B cell (primary cell): ENCODE results near the gene FBLIM1. TPM values are rescaled to one million over a fixed set of nuclear protein-coding genes. Genes with fewer than 3 reads are reported as not detected.
"Not testable (repeated sequence)": the region's sequence is repeated elsewhere in the genome, so short reads cannot be mapped to it uniquely, and the experiment has no call there.

ENCODE experiments used
- ATAC-seq: fragments of 200-7000 bp; cut with Tn5 transposase; one replicate; pipeline ENCODE4 v1.10.0; 2021; ENCODE audit warnings: low read depth, mild to moderate bottlenecking, moderate number of reproducible peaks, moderate library complexity
- CTCF ChIA-PET: fragments of 350-600 bp; sonication (Branson Sonifier 250); formaldehyde crosslinking; loops from one replicate; lab custom pipeline; 2021; ENCODE audit warnings: antibody characterized with exemption, inconsistent platforms; lab: Charles Lee
- POLR2A ChIA-PET: fragments of 350-600 bp; sonication (Branson Sonifier 250); formaldehyde crosslinking; loops from one replicate; lab custom pipeline; 2021; ENCODE audit warnings: antibody characterized with exemption; lab: Charles Lee
- DNase-seq: peaks from one replicate; pipeline ENCODE4 v3.0.0; 2013
- H2AFZ ChIP-seq: 2 replicates; pipeline ENCODE4 v1.6.1; 2012; ENCODE audit warnings: mild to moderate bottlenecking, low read depth, low read length; ENCODE audit not compliant: insufficient read depth, poor library complexity, severe bottlenecking
- H3K27ac ChIP-seq, 2 donors: 1 replicate in 1 of 2; 2 replicates in 1 of 2; pipeline ENCODE4 v1.5.1; 2012 to 2013; ENCODE audit warnings: low read length in 2 of 2, mild to moderate bottlenecking in 2 of 2, moderate library complexity in 1 of 2
- H3K27me3 ChIP-seq, 4 experiments: fragments of 200-600 bp in 1 of 4; sonication (generic) in 1 of 4; replicated peaks in 1 of 4; 1 replicate in 2 of 4; 2 replicates in 2 of 4; pipeline versions ENCODE4 v1.6.1 to v1.7.0; 2013 to 2016; ENCODE audit warnings: low read length in 3 of 4, mild to moderate bottlenecking in 2 of 4, mixed read lengths in 1 of 4, moderate library complexity in 1 of 4; ENCODE audit not compliant: insufficient read depth in 4 of 4, control insufficient read depth in 3 of 4; ENCODE audit errors: control extremely low read depth in 1 of 4
- H3K36me3 ChIP-seq, 2 experiments: replicated peaks in 1 of 2; 1 replicate in 1 of 2; 2 replicates in 1 of 2; pipeline versions ENCODE4 v1.6.1 to v1.7.1; 2013; ENCODE audit warnings: low read length in 1 of 2; ENCODE audit not compliant: insufficient read depth in 2 of 2, control insufficient read depth in 1 of 2; ENCODE audit errors: control extremely low read depth in 1 of 2, extremely low read depth in 1 of 2
- H3K4me1 ChIP-seq, 2 donors: fragments of 200-600 bp in 1 of 2; sonication (generic) in 1 of 2; 1 replicate in 1 of 2; 2 replicates in 1 of 2; pipeline versions ENCODE4 v1.5.1 to v1.6.1; 2013 to 2017; ENCODE audit warnings: low read length in 2 of 2; ENCODE audit not compliant: control insufficient read depth in 2 of 2, insufficient read depth in 2 of 2
- H3K4me2 ChIP-seq: replicated peaks from 2 replicates; pipeline ENCODE3; 2012; ENCODE audit warnings: mild to moderate bottlenecking, low read depth, low read length; ENCODE audit not compliant: poor library complexity, severe bottlenecking
- H3K4me3 ChIP-seq, 5 experiments: fragments of 200-600 bp in 1 of 5; sonication (generic) in 1 of 5; 1 replicate in 3 of 5; 2 replicates in 2 of 5; pipeline versions ENCODE4 v1.5.1 to v1.7.0; 2011 to 2016; ENCODE audit warnings: low read length in 4 of 5, mild to moderate bottlenecking in 4 of 5, low read depth in 2 of 5, control low read depth in 1 of 5, moderate library complexity in 1 of 5; ENCODE audit not compliant: insufficient read depth in 1 of 5; ENCODE audit errors: control extremely low read depth in 1 of 5, extremely low read depth in 1 of 5
- H3K79me2 ChIP-seq: fragments of 200-600 bp; sonication (generic); one replicate; pipeline ENCODE4 v1.6.0; 2016; ENCODE audit warnings: low read length; ENCODE audit not compliant: control insufficient read depth, insufficient read depth
- H3K9ac ChIP-seq: fragments of 200-600 bp; sonication (generic); 2 replicates; pipeline ENCODE4 v1.6.1; 2017; ENCODE audit warnings: mild to moderate bottlenecking, low read length, moderate library complexity
- H3K9me3 ChIP-seq, 3 donors: one replicate each; pipeline versions ENCODE4 v1.6.1 to v1.7.1; 2013; ENCODE audit warnings: low read length in 2 of 3; ENCODE audit not compliant: control insufficient read depth in 2 of 3, insufficient read depth in 1 of 3; ENCODE audit errors: control extremely low read depth in 1 of 3
- H4K20me1 ChIP-seq: 2 replicates; pipeline ENCODE4 v1.6.0; 2012; ENCODE audit warnings: mild to moderate bottlenecking, low read length; ENCODE audit not compliant: insufficient read depth, control insufficient read depth, poor library complexity, severe bottlenecking
- H3K27ac Mint-ChIP-seq: one replicate; pipeline ENCODE4 v1.8.0; 2021; ENCODE audit warnings: mixed read lengths
- H3K27me3 Mint-ChIP-seq: one replicate; pipeline ENCODE4 v1.8.0; 2021; ENCODE audit warnings: mixed read lengths
- H3K4me1 Mint-ChIP-seq: one replicate; pipeline ENCODE4 v1.8.0; 2021; ENCODE audit warnings: mixed read lengths
- H3K4me3 Mint-ChIP-seq: one replicate; pipeline ENCODE4 v1.8.0; 2021; ENCODE audit warnings: mixed read lengths
- H3K9me3 Mint-ChIP-seq: one replicate; pipeline ENCODE4 v1.8.0; 2022; ENCODE audit warnings: mixed read lengths; ENCODE audit not compliant: insufficient read depth
- CTCF ChIP-seq: fragments of 200-600 bp; IDR thresholded peaks from one replicate; pipeline ENCODE4 v1.8.0; 2022; ENCODE audit warnings: antibody characterized with exemption, mild to moderate bottlenecking
- EZH2 ChIP-seq: IDR thresholded peaks from 2 replicates; pipeline ENCODE4 v1.6.1; 2012; ENCODE audit warnings: borderline replicate concordance, low read depth, mild to moderate bottlenecking, moderate library complexity, low read length; ENCODE audit not compliant: insufficient read depth, poor library complexity, severe bottlenecking
- WGBS: methylation state at CpG from one replicate; pipeline ENCODE4 v1.1.5; 2013; ENCODE audit warnings: missing lambda C conversion rate; ENCODE audit not compliant: insufficient coverage; 5-methylcytosine and 5-hydroxymethylcytosine counted together
- intact Hi-C: fragments of 100-400 bp; cut with micrococcal nuclease; formaldehyde crosslinking; loops from one replicate; pipeline ENCODE4 v1.10.0; 2022
- polyA plus RNA-seq: library from polyadenylated mRNA; depleted of rRNA; stranded (reverse); fragments of >200 nt; gene quantifications from 2 replicates; pipeline ENCODE4 v1.2.3, GENCODE V29; 2012
- total RNA-seq, 2 donors: library from RNA; stranded (reverse); fragments of 120-200 nt in 1 of 2; gene quantifications; 1 replicate in 1 of 2; 2 replicates in 1 of 2; pipeline versions ENCODE4 v1.2.3 to v1.2.4, GENCODE V29; 2013 to 2022

The FBLIM1 gene
- total and polyA plus RNA-seq, 2 donors (not counting 1 experiment from before 2014, with no cell fraction given) = not detected

DNA sequence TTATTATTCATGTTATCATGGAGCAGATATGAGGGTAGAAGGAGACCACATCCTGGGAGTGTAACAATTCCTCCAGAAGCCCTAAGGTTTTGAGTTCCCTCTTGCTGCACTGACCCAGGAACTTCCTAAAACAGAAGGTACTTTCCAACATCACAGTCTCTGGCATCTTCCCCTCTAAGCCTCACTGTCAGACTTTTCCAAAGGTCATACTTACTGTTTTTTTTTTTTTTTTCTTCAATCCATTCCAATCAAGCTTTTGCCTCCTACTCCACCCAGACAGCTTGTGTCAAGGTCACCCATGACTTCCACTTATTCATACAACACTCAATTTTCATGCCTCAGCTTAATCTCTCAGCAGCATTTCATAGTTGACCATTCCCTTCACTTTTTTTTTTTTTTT, 67.2 kb downstream of the FBLIM1 start:
- Histone ChIP-seq H3K79me2 (peaks cover 4% of the 10 kb centered on the region), H3K4me2 (no peak overlapping the region), H3K9ac (no peak overlapping the region), H4K20me1 (no peaks in the 10 kb centered on the region), H3K27ac (no peak overlapping the region), H3K27me3 (no peaks in the 10 kb centered on the region), H3K9me3 (no peaks in the 10 kb centered on the region), H3K4me3 (no peak overlapping the region), H3K36me3 (no peaks in the 10 kb centered on the region), H3K4me1 (peaks cover 19 to 33% of the 10 kb centered on the region in 2 donors), H2AFZ (no peak overlapping the region)
- Mint-ChIP-seq H3K27ac (peak overlapping the region; percentile 39), H3K27me3 (no peaks in the 10 kb centered on the region), H3K9me3 (no peaks in the 10 kb centered on the region), H3K4me3 (no peak overlapping the region), H3K4me1 (peaks cover 39% of the 10 kb centered on the region)
- intact Hi-C loops = no loop called here
- POLR2A ChIA-PET = interaction anchor here (0.6 to 1.6 kb wide), 5 partner anchors 8 to 98 kb away, joined by 3 to 8 read pairs (median 4); no protein-coding TSS in a partner anchor
- no peak for DNase-seq
- ATAC-seq = no peak
- CTCF ChIA-PET = interaction anchor here (0.6 to 3.5 kb wide), 4 partner anchors 7 to 184 kb away, joined by 3 to 23 read pairs (median 4); no protein-coding TSS in a partner anchor
- no peak for TF ChIP-seq CTCF
- no peak for TF ChIP-seq EZH2

- H3K27me3 Mint-ChIP-seq = no peaks in the 10 kb centered on the region
- H4K20me1 ChIP-seq = no peaks in the 10 kb centered on the region
- no peaks in the 10 kb centered on the region for H3K9me3 Mint-ChIP-seq
- peaks cover 48% of the 10 kb centered on the region for H3K4me1 Mint-ChIP-seq
- H3K36me3 ChIP-seq = no peaks in the 10 kb centered on the region
- no peak for ATAC-seq
- no peak overlapping the region for H3K4me2 ChIP-seq
- H3K27ac ChIP-seq = no peak overlapping the region
- H3K27ac Mint-ChIP-seq = peak overlapping the region; percentile 17
- no peak overlapping the region for H3K9ac ChIP-seq
- no peak for DNase-seq
- H3K9me3 ChIP-seq = no peaks in the 10 kb centered on the region
- no peak overlapping the region for H2AFZ ChIP-seq
- H3K79me2 ChIP-seq = peaks cover 11% of the 10 kb centered on the region
- H3K4me3 ChIP-seq = no peak overlapping the region
- ChIA-PET CTCF (interaction anchor here (3.5 kb wide), 1 partner anchor 11 kb away, joined by 23 read pairs; no protein-coding TSS in a partner anchor), POLR2A (no interaction called here)
- no peaks in the 10 kb centered on the region for H3K27me3 ChIP-seq
- no peak for TF ChIP-seq EZH2
- no peak for TF ChIP-seq CTCF
- peaks cover 27 to 44% of the 10 kb centered on the region in 2 donors for H3K4me1 ChIP-seq
- WGBS = 90% methylated on average over 3 of the region's 6 CpGs
- intact Hi-C loops = no loop called here
- H3K4me3 Mint-ChIP-seq = no peak overlapping the region
Measured at GRCh38 chr1:15826810-15827507, 68.4 kb downstream of the FBLIM1 start.

GRCh38 chr1:15827567-15827966, 69.0 kb downstream of the FBLIM1 start:
- CTCF ChIA-PET = interaction anchor here (3.5 kb wide), 1 partner anchor 12 kb away, joined by 23 read pairs; no protein-coding TSS in a partner anchor
- H3K4me1 Mint-ChIP-seq = peaks cover 47% of the 10 kb centered on the region
- POLR2A ChIA-PET, H3K4me3 ChIP-seq, intact Hi-C loops, H4K20me1 ChIP-seq, H3K27ac ChIP-seq, DNase-seq, H3K9ac ChIP-seq, H3K27me3 Mint-ChIP-seq, H3K9me3 Mint-ChIP-seq, H3K4me3 Mint-ChIP-seq, H3K27me3 ChIP-seq, H3K27ac Mint-ChIP-seq, H2AFZ ChIP-seq, H3K36me3 ChIP-seq, H3K9me3 ChIP-seq, ATAC-seq, H3K4me2 ChIP-seq: not testable (repeated sequence)
- Histone ChIP-seq H3K79me2 (peaks cover 17% of the 10 kb centered on the region), H3K4me1 (peaks cover 28 to 44% of the 10 kb centered on the region in 2 donors)
- 94% methylated on average over 3 of the region's 15 CpGs for WGBS
